Activated gamma-delta T cell treated with anti-CD3 and anti-CD28 coated beads, Interleukin-2, amount 50 U/mL, for 16 hours (primary cell): ENCODE measurements around the gene SCAMP5.

Experiments
- DNase-seq: peaks from one replicate; pipeline ENCODE4 v3.0.0-alpha.2; 2020; ENCODE audit warnings: low read depth

SCAMP5 gene

GRCh38 chr15:75048394-75048793 is 53.0 kb downstream of the SCAMP5 start:
- no peak for DNase-seq

GRCh38 chr15:75049392-75049791 is 54.0 kb downstream of the SCAMP5 start:
- DNase-seq, result no peak

- no peak for DNase-seq
Measured at GRCh38 chr15:75050283-75050682, 54.9 kb downstream of the SCAMP5 start.

GRCh38 chr15:75051191-75051608 is 55.8 kb downstream of the SCAMP5 start:
- DNase-seq, result no peak

- no peak for DNase-seq
Measured at GRCh38 chr15:75051711-75052110, 56.3 kb downstream of the SCAMP5 start.

- no peak for DNase-seq
Measured at GRCh38 chr15:75052972-75053747, 57.8 kb downstream of the SCAMP5 start.

GRCh38 chr15:75053748-75054125 is 58.4 kb downstream of the SCAMP5 start:
- DNase-seq, result no peak

GRCh38 chr15:75054172-75054897 is 59.0 kb downstream of the SCAMP5 start:
- no peak for DNase-seq

- DNase-seq, result no peak
Measured at GRCh38 chr15:75056036-75056435, 60.7 kb downstream of the SCAMP5 start.

- DNase-seq, result no peak
Measured at GRCh38 chr15:75058127-75058905, 63.0 kb downstream of the SCAMP5 start.

- DNase-seq, result no peak
Measured at GRCh38 chr15:75059607-75060006, 64.2 kb downstream of the SCAMP5 start.

- no peak for DNase-seq
Measured at GRCh38 chr15:75061272-75061671, 65.9 kb downstream of the SCAMP5 start.

GRCh38 chr15:75062706-75063105 is 67.3 kb downstream of the SCAMP5 start:
- no peak for DNase-seq

- no peak for DNase-seq
Measured at GRCh38 chr15:75063338-75063737, 68.0 kb downstream of the SCAMP5 start.

GRCh38 chr15:75063889-75064288 is 68.5 kb downstream of the SCAMP5 start:
- no peak for DNase-seq

GRCh38 chr15:75064846-75065245 is 69.5 kb downstream of the SCAMP5 start:
- DNase-seq, result no peak

GRCh38 chr15:75065467-75065850 is 70.1 kb downstream of the SCAMP5 start:
- no peak for DNase-seq

GRCh38 chr15:75065851-75066509 is 70.6 kb downstream of the SCAMP5 start:
- no peak for DNase-seq

- DNase-seq, result no peak
Measured at GRCh38 chr15:75067123-75067830, 71.9 kb downstream of the SCAMP5 start.

GRCh38 chr15:75068748-75069147 is 73.4 kb downstream of the SCAMP5 start:
- DNase-seq, result no peak

GRCh38 chr15:75069301-75069925 is 74.0 kb downstream of the SCAMP5 start:
- DNase-seq, result no peak
